GM19468 (cell line): ENCODE results near the gene TMEM182.

ENCODE experiments used
- ATAC-seq: cut with Tn5 transposase; IDR thresholded peaks from one replicate; pipeline ENCODE4 v1.9.1; 2021; ENCODE audit warnings: mild to moderate bottlenecking, moderate library complexity, moderate number of reproducible peaks; ENCODE audit not compliant: unreplicated experiment; ENCODE audit errors: extremely low read depth

The TMEM182 gene, protein sequence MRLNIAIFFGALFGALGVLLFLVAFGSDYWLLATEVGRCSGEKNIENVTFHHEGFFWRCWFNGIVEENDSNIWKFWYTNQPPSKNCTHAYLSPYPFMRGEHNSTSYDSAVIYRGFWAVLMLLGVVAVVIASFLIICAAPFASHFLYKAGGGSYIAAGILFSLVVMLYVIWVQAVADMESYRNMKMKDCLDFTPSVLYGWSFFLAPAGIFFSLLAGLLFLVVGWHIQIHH

DNA sequence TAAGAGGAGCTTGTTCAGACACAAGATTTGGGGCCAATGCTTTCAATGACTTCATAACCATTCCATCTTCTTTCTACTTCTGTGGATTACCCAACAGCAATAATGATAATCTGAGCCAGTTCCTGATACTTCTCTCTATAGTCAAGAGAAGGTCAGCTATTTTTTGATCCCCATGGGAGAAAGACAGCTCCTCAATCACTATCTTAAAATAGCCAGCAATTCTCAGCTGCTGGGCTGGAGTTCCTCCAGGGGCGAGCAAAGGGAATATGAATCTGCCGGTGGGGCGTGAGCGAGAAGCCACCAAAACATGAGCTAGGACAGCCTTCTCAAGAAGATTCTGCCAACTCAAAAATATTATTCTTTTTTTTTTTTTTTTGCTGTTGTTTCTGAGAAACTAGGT is at the start of gene TMEM182:
Gene TMEM182 (plus strand): TSS at position 269 of the 400 bp plus-strand sequence. CDS start 187 bp downstream, outside the sequence.
- no peak for ATAC-seq

DNA sequence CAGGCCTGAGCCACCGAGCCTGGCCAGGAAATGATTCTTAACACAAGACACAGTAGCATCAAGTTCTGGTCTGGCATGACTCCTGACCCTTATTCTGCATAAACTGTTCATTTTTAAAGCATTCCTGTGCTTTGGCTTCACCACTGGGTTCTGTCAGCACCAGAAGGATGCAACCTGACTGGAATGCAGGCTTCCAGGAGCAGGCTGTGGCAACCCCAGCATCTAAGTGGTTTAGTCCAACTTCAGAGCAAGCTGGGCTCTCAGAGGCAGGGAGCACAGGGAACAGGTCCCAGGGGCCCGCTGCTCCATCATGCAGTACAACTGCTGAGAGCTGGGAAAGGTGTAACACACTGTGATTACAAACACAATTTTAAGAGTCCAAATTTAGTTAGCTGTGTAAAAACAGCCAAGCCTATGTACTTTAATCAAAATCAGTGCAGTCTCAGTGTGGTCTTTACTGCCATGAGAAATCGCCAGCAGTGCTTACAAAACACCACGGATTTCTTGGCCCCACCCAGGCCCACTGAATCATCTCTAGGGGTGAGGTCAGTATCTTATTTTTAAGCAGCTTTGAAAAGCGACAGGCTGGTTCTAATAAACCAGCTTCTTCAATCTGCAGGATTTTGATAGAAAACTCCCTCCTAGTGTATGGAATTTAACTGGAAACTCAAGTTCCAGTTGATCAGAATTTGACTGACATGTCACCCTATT is 44.4 kb upstream of the TMEM182 start:
- no peak for ATAC-seq

DNA sequence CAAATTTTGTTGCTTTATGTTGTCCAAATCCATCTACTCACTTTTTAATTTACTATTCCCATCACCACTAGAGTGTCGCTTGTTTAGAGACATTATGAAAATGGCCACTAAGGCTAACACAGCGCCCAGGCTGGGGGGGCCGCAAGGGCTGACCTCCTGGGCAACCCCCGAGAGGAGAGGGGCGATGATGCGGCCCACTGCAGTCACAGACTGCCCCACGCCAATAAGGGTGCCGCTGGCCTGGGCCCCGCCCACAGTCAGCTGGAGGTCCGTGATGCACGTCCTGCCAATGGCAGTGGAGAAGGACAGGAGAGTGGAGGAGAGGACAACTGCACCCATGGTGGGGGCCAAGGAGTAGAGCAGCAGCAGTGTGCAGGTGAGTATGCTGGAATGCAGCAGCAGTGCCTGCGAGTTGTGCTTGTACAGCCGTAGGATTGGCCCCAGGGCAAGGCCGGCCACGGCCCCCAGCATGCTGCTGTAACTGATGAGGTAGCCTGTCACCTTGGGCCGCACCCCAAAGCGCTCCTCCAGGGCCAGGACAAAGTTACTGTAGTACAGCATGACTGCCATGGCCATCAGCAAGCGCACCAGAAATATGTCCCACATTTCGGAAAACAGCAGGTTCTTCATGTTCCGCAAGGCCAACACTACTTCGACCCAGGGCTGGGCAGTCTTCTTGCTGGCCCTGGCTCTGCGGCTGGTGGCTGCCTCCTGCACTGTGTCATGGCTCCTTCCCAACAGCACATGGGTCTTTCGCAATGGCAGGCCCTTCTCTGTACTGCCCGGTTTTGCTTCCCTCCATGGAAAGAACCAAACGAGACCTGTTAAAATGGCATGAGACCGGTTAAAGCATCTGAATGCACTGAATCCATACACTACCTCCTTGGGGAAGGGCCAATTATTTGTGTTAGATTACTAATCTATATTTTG is 43.2 kb upstream of the TMEM182 start:
- no peak for ATAC-seq

DNA sequence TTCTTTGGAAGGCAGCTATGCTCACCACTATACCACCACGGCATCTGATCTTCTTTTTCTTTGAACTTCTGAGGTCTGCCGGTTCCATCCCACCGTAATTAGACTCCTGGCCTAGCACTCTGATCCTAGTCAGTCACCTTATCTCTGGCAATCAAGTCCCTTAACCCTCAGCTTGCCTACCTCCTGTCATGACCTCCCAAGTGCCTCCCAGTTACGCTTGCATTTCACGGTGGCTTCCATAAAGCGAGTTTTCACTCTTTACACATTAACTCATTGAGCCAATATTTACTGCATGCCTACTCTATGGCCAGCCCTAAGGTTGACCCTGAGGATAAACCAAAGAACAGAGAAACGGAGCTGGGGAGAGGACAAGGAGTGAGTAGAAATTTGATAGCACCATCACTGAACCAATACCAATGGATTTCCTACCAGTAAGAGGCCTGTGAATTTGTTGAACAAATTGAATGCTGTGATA is 37.8 kb upstream of the TMEM182 start:
- ATAC-seq: no peak

DNA sequence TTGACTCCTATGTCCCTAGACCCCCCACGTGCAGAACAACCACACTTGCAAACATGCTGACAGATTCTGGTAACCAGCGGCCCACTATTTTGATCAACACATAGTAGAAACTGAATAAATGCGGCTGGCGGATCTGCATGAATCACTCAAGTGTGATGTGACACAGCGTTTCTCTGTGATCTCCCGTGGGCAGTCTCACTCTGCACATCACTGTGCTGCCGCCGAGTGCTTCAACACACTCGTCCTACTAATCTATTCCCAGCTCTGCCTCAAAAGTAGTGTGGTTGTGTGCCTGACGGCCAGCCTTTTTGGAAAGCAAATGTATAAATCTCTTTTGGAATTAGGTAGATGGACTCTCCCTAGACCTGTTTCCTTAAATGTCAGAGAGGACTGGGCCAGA is 37.3 kb upstream of the TMEM182 start:
- no peak for ATAC-seq

DNA sequence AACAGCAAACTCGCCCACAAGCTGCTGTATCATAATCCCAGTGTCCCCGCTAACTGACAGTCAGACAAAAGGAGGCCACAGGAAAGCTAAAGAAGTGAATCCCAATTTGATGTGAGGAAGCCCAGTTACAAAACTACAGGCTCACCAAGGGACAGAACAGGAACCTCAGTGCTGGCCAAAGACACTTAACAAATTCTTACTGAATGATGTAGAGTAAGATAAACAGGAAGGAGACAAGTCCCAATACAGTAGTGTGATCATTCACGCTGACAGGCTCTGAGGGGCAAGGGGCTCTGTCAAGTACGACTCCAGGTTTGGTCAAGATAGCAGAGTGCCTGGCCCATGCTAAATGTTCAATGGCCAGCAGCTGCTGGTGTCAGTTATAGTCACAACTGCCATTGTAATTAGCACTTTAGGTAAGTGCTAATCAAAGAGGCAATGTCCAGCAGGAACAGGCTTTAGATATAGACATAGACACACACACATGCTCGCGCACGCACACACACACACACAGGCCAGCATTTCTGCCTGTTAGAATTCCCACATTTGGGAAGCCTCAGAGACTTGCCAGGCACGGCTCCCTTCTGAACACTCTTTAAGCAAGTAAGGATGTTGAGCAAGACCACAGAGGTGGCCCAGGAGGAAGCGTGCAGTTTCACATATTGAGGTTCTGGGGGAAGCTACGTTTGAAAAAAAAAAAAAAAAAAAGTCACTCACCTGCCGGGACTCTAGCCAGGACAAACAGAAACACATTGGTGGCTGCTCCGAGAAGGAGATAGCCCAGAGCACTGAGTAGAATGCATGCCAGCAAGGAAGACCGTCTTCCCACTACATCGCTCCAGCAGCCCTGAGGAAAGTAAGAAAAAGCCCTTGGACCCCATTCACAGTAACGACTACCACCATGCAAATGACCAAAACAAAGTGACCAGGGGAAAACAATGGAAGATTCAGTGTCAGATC is 35.4 kb upstream of the TMEM182 start:
- ATAC-seq: no peak

DNA sequence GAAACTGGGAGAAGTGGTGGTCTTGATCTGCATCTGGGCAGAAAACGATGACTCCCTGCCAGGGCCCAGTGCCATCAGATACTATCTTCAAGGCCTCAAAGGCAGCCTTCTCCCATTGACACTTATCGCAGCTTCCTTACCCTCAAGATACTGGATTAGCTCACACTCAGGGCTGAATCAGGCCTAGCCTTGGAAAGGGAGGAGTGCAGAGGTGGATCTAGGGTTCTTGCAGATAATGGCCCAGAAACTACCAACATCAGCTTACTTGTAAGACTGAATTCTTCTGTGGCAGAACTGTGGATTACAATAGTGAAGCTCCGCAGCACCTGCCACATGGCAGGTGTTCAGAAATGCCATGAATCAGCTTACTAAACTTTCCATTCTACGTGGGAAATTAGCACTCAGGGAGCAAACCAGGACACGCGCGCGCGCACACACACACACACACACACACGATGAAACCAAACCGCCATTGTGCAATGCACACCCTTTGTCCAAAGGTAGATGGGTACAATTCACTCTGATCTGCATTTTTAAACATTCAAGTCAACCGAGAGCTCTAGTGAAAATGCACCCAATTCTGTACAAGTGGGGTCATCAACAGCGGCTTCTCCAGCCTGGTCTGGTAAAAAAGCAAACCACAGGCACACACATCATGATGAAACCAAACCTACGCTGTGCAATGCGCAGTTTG is 26.3 kb upstream of the TMEM182 start:
- ATAC-seq: no peak

DNA sequence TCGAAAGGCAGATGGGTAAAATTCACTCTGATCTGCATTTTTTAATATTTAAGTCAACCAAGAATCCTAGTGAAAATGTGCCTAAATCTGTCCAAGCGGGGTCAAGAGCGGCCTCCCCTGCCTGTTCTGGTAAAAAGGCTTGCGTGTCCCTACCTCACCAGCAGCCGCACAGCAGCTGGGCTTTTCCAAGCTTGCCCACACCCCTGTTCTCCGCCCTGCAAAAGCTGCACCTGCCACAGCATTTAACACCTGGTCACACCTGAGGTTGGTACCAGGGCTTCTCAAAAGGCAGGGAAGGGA is 25.8 kb upstream of the TMEM182 start:
- no peak for ATAC-seq

DNA sequence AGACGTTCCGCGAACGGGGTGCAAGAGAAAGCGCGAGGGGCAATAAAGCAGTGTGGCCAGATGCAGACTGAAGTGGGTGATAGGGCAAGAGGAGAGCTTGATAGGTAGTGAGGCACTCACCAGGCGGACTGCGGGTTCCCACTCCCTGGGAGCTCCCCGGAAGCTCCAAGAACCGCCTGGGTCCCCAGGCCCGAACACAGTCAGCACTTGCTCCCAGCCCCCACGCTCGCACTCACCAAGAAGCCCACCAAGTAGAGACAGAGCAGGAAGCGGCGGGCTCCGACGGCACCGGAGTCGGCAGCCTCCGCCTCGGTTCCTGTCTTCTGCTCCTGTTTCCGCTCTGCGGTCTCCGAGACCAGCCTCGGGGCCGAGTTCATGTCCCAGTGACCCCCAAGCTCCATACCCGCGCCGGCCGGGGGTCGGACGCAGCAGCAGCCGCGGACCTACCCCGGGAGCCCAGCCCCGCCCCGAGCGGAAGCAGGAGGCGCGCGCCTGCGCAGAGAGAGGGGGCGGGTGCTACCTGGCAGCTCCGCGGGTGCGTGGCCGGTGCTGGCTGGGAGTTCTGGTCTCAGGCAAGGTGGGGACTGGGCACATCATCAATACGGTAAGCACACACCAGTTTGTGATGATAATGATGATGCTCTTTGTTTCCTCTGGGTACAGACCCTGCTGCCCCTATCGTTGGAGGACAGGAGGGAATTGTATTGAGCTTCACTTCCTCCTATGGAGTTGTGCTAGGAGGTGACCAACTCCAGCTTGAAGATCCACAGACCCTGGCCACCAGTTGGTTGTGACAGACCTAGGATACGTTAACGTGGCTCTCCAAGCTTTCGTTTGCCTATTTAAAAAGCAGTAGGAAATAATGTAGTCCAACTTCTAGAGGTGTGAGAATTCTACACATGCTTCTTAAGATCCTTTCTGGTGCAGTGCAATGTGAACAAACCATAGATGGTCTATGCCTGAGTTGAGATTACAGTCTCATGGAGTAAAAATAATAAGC is 25.1 kb upstream of the TMEM182 start:
- peak; percentile 82 for ATAC-seq

DNA sequence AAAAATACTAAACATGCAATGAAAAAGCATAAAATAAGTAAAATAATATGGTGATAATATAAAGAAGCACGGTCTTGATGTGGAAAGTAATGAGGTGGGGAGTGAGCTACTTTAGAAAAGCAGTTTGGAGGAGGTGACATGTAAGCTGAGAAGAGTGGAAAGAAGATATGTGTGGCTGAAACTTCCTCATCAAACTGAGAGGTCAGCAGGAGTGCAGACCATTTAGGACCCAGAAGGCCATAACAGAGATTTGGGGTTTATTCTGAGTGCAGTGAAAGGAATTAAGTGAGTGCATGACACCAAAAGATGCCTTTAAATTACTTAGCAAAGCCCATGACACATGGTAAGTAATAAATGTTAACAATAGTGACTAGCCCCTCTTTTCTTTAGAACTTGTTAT is 24.4 kb upstream of the TMEM182 start:
- ATAC-seq: no peak

DNA sequence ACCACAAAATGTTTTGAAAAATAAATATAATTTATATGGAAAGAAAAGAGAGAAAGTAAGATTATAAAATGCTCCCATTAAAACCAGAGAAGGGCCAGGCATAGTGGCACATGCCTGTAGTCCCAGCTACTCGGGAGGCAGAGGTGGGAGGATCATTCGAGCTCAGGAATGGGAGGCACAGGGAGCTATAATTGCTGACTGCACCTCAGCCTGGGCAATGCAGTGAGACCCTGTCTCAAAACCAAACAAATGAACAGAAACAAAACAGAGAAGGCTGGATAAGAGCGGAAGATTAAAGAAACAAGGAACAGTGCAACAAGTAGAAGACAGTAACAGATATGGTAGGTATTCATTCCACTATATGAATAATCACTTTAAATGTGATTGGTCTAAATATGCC is 18.6 kb upstream of the TMEM182 start:
- ATAC-seq: no peak

DNA sequence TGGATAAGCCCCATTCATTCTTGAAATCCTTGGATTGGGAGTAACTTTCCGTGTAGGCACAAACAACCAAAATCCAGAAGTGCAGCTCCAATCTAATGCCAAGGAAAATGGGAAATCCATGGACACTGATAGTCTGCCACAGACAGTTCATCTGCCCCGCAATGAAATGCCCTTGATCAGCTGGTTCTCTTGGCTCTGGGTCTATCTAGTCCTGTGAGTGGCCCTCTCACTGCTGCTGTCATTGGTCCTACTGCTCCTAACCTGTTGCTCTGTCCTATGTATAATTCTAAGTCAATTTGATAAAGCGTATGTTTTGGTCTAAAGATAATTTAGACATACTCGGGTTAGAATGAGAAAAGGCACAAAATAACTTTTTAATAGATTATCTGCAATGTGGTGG is 13.7 kb upstream of the TMEM182 start:
- ATAC-seq: no peak

DNA sequence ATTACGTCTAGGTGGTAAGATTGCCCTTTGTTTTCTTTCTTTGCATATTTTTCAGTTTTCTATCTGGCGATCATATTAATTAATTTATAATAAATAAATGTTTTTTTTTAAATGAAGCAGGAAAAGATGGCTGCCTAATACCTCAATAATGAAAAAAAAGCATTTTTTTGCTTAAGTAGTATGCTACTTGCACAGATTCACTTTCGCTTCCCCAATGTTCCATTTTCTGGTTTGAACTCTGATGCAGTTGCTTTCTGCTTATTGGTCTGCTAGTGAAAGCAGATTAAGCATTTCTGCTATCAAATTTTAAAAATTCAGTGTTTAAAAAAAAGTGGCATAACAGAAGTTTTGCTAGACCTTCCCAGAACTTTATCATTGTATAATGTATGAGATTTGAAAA is 11.9 kb upstream of the TMEM182 start:
- peak; percentile 74 for ATAC-seq

DNA sequence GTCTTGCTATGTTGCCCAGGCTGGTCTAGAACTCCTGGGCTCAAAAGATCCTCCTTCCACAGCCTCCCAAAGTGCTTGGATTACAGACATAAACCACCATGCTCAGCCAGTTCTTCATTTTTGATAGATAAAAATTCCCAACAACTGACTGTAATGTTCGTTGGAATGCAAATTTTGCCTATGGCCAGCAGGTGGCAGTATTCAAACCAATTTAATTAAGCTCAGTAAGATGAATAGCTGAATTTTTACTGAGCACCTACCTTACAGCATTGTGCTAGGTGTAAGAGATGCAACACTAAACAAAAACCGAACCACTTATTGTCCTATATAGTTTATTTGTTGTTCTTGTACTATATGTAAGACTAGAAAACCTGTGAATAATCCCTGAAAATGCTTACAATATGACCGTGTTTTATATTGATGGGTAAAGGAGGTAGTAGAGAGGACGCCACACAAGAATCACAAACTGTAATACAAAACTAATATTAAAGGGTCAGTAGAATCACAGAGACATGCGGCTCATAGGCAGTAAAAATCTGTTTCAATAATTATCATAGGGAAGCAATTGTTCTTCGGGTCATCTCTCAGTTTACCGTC is 8.2 kb upstream of the TMEM182 start:
- ATAC-seq: no peak

DNA sequence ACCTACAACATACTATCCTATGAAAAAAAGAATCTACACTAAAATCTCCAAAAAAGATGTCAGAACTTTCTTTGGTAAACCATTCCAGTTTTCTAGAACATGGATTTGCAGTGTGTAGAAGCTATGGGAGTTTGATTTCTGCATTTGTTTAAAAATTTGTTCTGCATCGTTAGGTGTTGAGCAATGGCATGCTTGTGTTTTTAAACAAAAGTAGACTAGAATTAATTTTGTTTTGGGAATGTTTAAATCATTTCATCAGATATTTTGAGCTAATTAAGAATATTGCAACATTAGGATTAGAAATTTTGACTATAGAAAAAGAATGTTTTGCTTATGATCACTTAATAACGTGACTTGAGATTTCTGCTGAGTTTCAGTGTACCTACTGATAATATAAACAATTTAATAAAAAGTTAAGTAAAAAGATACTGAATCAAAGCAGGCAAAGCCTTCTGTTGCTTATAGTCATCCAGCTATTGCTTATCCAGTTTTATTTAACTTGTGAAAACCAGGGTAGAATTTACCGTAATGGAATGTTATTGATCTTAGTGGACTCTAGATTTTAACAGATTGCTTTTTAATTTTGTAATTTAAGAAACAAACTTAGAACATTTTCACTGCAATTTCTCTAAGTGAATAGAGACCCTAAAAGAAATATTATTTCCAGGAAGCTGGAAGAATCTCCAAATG is 7.2 kb upstream of the TMEM182 start:
- no peak for ATAC-seq

DNA sequence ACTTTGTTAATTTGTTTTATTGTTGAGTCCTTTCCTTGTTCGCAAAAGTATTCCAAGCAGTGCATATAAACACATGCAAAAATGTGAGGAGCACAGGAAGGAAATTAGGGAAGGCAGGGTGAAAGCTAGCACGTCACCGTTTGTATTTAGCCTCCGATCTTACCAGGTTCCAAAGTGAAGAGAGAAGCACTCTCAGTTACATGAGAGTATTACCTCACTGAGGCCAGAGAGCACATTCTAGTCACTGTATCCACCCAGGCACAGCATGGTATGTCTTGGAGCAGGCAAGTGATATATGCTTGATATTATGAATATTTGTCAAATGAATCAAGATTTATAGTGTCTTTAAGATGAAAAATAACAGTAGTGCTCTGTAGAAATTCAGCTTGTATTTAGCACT is 6.5 kb upstream of the TMEM182 start:
- ATAC-seq: no peak

DNA sequence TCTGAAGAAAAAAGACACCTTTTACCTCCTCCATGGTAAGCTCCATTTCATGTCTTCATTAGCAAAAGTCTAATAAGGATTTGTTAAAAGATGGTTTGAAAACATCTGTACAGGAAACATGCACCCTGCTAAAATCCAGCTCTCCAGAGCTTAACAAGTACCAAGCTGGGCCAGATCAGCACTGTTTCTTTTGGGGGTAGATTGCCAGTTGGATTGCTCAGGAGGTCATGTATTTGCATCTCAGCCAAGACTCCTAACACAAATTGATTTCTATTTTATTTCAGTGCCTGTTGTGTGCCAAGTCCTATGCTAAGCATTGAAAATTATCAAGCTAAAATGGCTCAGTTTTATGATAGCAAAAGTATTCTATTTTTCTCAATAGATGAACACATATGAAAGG is 3.4 kb upstream of the TMEM182 start:
- no peak for ATAC-seq
